GM18511 (cell line): ENCODE data around the gene CADPS.

Source experiments
- ATAC-seq: cut with Tn5 transposase; IDR thresholded peaks from one replicate; pipeline ENCODE4 v1.9.1; 2021; ENCODE audit warnings: mild to moderate bottlenecking, moderate library complexity; ENCODE audit not compliant: unreplicated experiment

The CADPS gene

DNA sequence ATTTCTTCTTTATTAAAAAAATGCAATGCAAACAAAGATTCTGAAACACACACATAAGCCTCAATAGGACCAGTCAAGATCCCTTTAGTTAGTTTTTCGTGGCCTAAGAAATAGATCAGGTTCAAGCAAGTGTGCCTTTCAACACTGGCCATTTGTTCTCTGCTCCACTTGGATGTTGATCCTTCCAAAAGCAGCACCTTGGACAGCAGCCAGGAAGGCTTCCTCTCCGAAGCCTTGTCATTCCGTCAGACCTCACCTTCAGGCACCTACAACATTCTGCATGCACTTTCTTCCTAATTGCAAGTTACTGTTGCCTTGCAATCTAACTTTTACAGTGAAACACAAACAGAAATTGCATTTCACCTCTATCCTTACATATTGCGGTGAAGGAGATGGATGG lies 346.0 kb downstream of the CADPS start:
- no peak for ATAC-seq

DNA sequence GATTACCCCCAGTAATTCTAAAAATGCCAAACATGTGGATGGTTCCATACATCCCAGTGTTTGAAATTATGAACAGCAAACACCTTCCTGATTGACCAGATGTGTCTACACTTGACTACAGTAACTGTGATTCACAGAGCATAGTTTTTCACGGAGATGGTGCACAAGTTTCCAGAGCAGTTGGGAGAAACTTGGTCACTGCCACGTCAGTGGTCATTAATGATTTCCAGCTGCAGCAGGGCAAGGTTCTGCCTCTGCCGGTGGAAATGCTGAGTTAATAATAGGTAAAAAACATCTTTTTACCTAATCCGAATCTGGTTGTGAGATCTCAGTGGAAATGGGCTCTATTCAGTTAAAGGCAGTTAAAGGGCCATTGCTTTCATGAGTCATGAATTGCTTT lies 347.7 kb downstream of the CADPS start:
- ATAC-seq = no peak

DNA sequence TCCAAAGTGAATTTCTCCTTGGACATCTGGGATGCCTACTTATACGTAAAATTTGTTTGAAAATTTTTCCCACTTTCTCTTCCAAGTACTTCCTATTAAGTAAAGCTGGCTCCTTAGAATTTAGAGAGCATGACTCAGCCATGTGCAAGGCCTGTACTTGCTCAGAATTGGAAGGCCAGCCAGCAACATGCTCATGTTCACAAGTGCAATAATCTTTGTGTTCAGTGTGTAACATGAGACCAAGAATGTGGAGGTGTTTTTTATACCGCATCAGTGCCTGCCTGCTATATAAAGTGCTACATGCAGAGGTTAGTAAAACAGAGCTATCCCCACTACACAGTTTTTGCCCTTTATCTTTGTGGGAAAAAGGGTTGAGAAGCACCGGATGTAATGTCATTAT lies 349.9 kb downstream of the CADPS start:
- ATAC-seq = no peak

DNA sequence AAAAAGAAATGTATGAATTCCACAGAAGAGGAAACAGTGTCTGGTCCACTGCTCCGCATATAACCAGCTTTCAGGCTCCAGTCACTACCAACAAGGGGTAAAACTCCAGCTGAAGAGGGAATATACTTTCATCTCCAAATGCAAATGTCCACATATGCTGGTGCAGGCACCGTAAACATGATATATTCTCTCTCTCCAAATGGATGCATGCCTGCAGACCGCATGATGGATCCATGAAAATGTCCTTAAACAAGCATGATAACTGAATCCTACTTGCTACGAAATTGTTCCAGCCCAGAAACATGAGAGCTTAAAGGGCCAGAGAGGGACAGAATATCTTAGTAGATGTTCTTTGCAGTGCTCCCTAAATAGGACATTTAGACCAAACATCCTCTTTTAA lies 351.5 kb downstream of the CADPS start:
- no peak for ATAC-seq

DNA sequence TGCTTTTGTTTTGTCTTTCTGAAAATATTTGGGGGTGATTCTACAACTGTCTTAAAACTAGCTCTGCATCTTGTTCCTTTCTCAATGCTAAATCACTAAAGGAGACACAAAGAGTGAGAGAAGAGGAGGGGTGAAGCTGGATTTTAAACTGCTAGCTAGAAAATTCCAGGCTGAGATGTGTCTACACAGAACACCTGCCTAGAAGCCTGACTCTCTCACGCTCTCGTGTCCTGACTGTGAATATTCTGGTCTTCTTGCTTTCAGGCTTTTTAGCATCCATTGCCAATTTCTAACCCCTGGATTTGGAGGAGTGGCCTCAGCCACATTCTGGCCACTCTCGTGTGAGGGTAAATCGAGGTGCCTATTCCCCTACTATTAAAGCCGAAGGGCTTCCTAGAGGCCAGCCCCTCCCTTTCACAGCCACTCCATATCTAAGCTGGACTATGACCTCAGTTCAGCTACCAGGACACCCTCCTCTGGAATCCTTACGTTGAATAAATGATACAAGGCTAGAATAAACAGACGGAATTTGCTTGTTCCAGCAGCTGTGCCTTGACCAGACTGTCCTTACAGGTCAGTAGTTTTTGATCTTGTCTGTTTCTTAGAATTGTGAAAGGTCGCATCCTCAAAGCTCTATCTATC lies 353.6 kb downstream of the CADPS start:
- ATAC-seq = no peak

DNA sequence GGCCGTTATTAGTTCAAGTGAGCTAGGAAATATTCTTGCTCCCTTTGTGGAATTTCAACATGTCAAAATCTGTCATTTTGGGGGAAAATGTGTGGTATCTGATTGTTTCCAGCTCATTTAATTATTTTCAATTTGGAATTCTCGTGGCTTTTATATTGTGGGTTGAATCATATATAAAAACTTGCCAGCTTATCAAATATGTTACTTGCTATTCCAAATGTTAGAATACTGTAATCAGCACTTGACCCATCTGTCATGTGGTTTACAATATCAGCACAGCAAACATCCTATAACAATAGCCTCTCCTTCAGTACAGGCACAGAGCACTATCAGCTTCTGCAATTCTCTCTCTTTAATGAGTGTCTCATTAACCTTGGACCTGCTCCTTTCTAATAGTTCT lies 371.7 kb downstream of the CADPS start:
- no peak for ATAC-seq

DNA sequence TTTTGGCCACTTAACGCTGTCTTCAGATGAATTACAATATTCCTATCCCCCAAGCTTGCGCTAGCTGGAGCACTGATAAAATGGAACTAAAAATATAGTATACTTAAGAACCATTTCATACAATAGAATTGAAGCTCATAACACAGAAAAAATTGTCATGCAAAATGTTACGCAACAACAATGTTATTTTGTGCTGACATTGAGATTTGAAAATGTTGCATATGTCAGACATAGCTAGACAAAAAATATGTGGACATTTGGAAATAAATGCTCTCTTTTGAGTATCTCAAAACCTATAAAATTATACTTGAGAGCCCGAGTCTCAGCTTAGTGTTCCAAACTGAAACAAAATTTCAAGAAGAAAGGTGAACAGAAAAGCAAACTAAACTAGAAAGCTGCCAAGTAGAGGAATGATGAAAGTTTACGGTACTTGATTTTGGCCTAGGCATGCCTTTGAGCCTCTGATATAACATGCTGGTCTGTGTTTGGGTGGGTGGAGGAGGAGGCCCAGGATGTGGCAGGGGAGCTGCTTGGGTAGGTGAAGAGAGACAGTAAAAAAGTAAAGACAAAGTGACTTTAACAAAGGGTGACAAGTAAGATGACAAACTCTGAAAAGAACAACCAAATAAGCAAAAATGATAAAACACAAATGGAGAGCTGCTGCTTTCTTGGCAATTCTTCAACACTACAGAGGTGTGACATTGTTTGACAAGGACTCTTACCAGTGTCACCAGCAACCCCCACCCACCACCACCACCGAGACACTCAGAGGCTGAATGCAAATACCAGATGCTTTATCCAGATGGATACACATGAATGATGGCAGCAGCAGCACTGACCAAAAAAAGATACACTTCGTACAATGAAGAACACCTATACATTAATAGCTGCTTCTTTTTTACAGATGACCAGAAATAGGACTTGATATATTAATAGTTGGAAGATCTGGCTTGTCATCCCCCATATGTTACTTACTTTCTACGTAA lies 372.6 kb downstream of the CADPS start:
- ATAC-seq = no peak

DNA sequence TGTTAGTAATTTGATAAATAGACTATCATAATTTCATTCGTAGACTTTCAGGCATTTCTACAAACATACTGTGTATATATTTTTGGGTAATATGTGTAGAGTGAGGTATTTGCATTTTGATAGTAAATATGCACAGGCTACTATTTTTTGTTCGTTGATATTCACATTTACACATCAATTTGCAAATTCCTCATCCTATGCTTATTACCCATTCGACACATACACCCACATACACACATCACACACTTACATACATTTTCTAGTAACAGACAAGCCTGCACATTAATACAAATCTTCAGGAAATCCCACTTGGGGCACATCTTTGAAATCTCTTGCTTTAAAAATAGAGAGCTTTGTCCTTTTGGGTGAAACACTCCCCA lies 373.9 kb downstream of the CADPS start:
- no peak for ATAC-seq

DNA sequence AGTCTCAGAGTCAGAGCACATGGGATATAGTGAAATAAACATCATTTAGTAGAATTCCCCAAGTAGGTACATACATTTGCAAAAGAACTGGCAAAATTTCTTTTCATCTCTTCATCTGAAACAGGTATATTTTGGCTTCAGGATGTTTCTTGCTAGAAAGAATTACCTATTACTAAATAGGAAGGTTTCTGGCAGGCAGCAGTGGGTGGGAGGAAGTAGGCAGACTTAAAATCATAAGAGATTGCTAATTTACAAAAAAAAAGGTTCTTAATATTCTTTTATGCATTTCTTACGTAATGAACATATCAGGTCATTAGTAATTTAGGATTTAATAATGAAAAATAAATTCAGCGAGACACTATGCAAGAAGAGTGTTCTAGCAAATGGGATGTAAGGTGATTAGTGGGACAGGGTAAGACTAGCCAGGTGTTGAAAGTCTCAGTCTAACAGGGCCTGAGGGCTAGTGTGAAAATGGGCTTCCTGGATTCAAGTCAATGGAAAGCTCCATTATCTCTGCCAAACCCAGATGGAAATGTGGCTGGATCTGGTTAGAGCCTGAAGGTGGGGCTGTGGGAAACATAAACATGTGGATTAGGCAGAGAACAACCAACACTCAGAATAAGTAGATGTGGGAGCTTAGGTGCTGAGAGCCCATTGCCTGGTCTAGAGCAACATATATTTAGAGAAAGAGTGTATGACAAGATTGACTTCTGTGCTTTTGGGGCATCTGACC lies 374.5 kb downstream of the CADPS start:
- ATAC-seq = no peak

DNA sequence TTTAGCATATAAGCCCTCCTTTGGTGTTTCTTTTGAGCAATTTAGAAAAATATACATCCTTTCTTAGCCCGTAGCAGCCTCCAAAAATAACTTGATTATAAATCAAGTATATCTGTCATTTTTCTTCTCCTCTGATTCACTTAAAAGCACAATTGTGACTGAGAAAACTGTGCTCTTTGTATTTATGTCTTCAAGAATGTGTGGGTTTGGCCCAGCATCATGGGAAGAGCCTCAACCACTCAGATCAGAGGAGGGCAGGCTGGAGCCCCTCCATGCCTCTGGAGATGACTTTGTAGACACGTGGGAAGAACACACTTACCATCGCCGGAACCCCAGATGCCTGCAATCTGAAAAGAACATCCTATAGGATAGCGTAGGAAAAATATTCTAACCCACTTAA lies 378.1 kb downstream of the CADPS start:
- ATAC-seq = no peak

DNA sequence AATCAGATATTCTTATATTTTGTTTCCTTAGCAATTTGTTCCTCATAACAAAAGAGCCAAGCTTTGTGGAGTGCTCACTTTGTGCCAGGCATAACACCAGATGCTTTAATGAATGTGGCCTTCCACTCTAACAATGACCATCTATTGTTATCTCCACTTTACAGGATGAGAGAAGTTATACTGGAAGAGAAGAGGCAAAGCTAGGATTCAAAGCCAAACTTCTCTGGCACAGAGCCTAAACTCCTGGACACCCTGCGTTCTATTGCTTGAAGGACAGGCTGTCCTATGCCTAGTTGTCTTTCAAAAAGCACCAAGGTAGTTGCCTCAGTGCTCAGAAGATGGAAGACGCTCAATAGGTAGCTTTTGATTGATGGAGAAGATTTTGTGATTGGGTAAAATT lies 378.7 kb downstream of the CADPS start:
- ATAC-seq = no peak

DNA sequence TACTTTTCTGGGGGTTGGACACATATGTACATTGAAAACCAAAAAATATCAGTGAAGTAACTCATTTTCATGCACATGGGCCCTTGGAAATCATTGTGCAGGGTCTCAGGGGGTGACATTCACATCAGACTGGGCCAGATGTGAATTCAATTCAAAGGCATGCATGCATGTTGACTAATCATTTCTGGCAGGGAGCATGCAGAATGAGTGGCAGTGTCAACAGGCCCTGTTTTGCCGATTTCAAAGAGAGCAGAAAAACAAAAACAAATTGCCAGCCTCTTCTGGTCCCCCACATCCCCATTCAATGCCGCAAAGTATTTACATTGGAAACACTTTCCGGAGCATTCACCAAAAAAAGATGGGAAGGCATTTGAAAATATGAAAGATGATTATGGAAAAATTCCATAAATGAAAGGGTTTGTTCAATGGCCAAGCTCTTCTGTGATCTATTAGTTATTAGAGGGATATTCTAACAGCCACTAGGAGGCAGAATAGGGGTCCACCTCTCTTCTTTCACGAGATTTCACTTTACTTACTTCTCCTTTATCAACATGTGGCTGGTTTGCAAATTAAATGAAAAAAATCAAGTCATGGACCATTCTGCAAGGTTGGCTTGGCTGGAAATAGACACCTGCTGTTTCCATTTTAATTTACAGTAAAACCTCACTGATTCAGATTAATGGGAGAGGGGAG lies 382.0 kb downstream of the CADPS start:
- ATAC-seq = no peak

DNA sequence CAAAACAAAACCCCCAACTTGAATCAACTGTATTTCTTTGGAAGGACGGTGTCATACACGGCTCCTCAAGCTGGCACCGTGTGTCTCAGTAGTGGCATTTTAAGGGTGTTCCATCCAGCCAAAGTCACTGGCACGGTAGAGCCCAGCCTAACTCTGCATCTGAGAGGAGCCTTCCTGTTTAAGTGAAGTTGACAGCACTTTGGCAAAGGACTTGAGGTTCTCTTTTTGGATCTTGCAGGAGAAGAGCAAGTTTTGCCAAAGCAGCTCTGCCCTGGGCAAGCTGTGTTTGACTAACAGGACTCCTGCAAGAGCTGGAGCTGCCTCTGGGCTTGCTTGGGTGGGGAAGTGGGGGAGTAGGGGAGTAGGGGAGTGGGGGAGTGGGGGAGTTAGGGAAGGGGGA lies 392.3 kb downstream of the CADPS start:
- ATAC-seq = no peak

DNA sequence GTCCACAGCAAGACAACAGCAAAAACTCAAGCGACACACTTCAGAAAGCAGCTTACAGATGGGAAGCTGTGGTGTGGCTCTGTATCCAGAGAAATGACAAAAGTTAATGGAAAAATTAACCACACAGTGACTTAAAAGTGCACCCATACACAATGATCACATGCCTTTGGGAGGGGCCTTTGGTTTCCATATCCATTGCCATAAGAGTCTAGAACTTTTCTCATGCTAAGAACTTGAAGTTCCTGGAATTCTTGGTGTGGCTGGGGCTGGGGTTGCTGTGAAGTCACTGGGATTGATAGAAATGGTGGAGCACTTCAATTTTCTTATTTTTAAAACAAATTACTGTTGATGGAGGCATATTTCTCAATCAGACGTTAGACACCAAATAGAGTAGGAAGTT lies 393.3 kb downstream of the CADPS start:
- no peak for ATAC-seq

DNA sequence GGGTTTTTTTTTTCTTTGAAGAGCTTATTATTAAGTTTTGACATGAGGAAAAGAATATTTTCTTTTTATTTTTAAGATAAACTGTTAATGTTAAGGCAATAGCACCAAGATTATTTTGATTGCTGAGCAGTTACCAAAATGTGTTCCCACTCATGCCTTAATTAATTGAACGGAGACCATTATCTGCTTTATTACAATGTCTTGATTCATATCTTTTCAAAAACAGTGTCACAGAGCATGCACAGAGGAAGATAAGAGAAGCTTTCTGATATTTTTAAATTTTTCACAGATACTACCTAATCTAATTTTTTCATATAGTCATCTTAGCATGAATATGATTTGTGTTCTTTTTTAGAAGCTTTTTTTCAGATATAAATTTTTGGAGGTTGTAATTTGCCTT lies 395.2 kb downstream of the CADPS start:
- no peak for ATAC-seq

DNA sequence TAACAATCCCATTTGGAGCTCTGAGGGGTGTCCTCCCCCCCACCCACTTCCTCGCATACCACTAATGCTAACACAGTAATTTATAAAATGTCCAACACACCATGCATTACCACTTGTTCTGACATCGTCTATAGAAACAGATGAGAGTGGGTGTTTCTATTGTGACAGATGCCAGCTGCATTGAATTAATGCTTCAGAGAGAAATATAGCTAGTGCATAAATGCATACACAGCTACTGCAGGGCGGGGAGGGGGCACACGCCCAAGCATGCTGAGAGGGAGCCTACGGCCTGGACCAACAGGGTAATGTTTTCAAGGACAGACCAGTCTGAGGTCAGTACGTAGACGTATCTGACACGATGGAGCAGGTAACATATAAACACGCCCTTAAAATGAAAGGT lies 395.9 kb downstream of the CADPS start:
- no peak for ATAC-seq

DNA sequence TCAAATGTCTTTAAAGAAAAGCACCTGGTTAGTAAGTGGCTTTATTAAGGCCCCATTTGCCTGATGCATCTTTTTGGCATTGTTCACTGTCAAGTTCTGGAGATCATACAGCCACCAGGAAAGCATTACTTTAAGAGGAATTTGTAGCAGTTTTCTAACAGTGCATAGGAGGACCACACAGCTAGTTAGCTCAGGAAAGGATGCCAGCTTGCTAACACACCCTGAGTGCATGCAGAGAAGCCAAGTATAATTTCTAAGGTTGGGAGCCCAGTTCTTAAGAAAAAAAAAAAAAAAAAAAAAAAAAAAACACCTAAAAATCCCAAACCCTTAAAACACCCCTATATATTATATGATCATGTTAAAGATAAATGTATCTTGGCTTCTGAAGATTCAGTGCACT lies 399.9 kb downstream of the CADPS start:
- ATAC-seq = no peak

DNA sequence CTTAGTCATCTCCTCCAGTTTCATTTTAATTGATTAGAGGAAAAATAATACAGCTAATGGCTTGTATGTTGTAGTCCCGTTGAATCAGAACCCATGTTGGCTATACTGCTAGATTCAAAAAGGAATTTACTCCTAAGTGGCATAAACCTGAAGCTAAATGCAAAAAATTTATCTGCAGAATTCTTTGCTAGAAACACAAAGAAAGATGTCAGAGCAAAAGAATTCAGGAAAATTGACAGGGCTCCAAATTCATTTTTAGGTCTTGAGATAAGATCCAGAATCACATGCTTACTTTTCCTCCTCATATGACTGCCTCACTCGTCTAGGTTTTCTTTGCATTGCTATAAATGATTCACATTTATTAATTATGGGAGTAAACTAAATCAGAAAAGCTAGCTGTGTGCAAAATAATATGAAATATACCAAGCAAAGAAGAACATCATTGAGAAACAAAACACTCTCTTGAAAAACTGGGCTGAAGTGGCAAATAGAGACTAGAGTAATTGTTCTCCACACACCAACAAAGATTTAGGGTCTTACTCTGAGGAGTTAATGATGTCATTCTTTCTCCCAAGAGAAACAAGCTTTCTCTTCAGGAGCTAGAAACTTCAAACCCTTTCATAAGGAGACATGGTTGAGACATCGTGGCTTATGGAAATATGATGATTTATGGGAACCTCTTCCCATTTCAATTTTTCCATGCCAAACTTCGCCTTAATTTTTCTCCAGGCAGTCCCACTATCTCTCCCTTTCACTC lies 407.1 kb downstream of the CADPS start:
- no peak for ATAC-seq

DNA sequence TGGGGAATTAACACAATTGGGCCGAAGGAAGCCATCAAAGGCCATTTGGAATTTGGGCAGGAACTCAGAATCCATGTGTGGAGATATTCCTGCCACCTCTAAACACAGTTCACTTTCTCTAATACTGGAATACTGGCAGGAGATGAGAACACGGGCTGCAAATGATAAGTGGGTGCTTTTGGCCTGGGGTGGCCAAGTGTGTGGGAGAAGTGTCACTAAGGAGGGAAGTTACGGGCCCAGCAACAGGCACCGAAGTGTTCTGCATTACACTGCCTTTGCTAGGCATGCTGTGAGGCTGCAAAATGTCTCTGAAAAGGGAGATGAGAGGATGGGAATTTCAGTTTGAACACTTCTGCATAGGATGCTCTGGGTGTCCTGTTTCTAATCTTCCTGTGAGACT lies 412.4 kb downstream of the CADPS start:
- no peak for ATAC-seq

DNA sequence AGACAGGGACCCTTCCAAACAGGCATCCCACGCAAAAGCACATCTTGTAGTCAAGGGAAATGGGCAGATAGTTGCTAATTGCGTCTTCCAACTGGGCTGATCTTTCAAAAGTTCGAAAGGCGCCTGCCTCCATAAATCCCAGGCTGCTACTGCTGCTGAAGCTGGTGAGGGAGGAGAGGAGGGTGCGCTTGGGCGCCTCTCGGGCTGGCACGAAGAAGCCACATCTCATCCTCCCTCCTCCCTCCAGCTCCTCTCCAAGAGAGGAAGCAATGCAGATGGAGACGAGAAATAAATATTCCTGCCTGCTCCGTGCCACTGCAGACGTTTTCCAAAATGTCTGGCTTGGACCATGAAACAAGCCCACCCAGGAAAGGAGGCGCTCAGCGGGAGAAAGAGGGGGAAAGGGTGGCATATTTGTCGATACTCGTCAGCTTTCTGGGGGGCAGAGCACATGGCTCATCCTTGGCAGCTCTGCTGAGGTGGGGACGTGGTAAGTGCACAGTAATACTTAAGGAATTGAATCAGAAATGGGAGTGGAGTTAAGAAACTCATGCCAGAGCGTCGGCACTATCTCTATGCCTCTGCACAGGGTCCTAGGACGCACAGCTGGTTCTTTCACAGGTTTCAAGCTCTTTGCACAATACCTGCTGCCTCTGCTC lies 413.0 kb downstream of the CADPS start:
- ATAC-seq = no peak
